Mesenchymal stem cell (in vitro differentiated cells and primary cell): ENCODE measurements around the gene BMI1.

Experiments used
- DNase-seq: peaks from one replicate; pipeline ENCODE4 v3.0.0-alpha.2; 2013
- H2AFZ ChIP-seq: one replicate; pipeline ENCODE4 v1.6.1; 2013; ENCODE audit warnings: low read depth, mild to moderate bottlenecking, control low read depth, inconsistent platforms, low read length, moderate library complexity
- H2AK5ac ChIP-seq: 2 replicates; pipeline ENCODE4 v1.6.1; 2013; ENCODE audit warnings: low read length, moderate library complexity, mild to moderate bottlenecking, inconsistent platforms; ENCODE audit not compliant: severe bottlenecking
- H2BK120ac ChIP-seq: one replicate; pipeline ENCODE4 v1.6.1; 2013; ENCODE audit warnings: low read depth, mild to moderate bottlenecking, inconsistent platforms, low read length, moderate library complexity
- H2BK12ac ChIP-seq, 2 experiments: one replicate each; pipeline ENCODE4 v1.6.1; 2013; ENCODE audit warnings: inconsistent platforms in 2 of 2, low read length in 2 of 2, mild to moderate bottlenecking in 2 of 2, moderate library complexity in 2 of 2, control low read depth in 1 of 2
- H2BK15ac ChIP-seq: one replicate; pipeline ENCODE4 v1.6.1; 2013; ENCODE audit warnings: mild to moderate bottlenecking, low read depth, inconsistent platforms; ENCODE audit not compliant: poor library complexity, severe bottlenecking
- H2BK5ac ChIP-seq: 2 replicates; pipeline ENCODE4 v1.6.1; 2013; ENCODE audit warnings: low read depth, mild to moderate bottlenecking, low read length, control low read depth, inconsistent platforms; ENCODE audit not compliant: poor library complexity, severe bottlenecking
- H3K14ac ChIP-seq, 2 experiments: one replicate each; pipeline ENCODE4 v1.6.1; 2013; ENCODE audit warnings: inconsistent platforms in 2 of 2, low read length in 2 of 2, control low read depth in 1 of 2, mild to moderate bottlenecking in 1 of 2, moderate library complexity in 1 of 2
- H3K18ac ChIP-seq, 2 experiments: one replicate each; pipeline ENCODE4 v1.6.1; 2013; ENCODE audit warnings: inconsistent platforms in 2 of 2, low read length in 2 of 2, control low read depth in 1 of 2, low read depth in 1 of 2, mild to moderate bottlenecking in 1 of 2
- H3K23ac ChIP-seq, 2 experiments: one replicate each; pipeline ENCODE4 v1.6.1; 2013; ENCODE audit warnings: inconsistent platforms in 2 of 2, low read length in 2 of 2, mild to moderate bottlenecking in 2 of 2, moderate library complexity in 2 of 2, control low read depth in 1 of 2
- H3K27ac ChIP-seq: 2 replicates; pipeline ENCODE4 v1.5.1; 2013; ENCODE audit warnings: mild to moderate bottlenecking, moderate library complexity, low read length, control low read depth, inconsistent platforms; ENCODE audit not compliant: poor library complexity, severe bottlenecking
- H3K27me3 ChIP-seq, 2 experiments: 2 replicates each; pipeline versions ENCODE4 v1.6.1 to v1.7.0; 2013; ENCODE audit warnings: low read length in 2 of 2, mild to moderate bottlenecking in 2 of 2, moderate library complexity in 2 of 2, control low read depth in 1 of 2, inconsistent platforms in 1 of 2; ENCODE audit not compliant: control insufficient read depth in 1 of 2, insufficient read depth in 1 of 2
- H3K36me3 ChIP-seq, 2 experiments: 2 replicates each; pipeline versions ENCODE4 v1.6.1 to v1.7.0; 2013; ENCODE audit warnings: low read length in 2 of 2, control low read depth in 1 of 2, inconsistent platforms in 1 of 2, low read depth in 1 of 2, mild to moderate bottlenecking in 1 of 2; ENCODE audit not compliant: insufficient read depth in 2 of 2, control insufficient read depth in 1 of 2
- H3K4ac ChIP-seq, 2 experiments: one replicate each; pipeline ENCODE4 v1.6.1; 2013; ENCODE audit warnings: inconsistent platforms in 2 of 2, low read length in 2 of 2, mild to moderate bottlenecking in 2 of 2, moderate library complexity in 2 of 2, control low read depth in 1 of 2, low read depth in 1 of 2
- H3K4me1 ChIP-seq: 2 replicates; pipeline ENCODE4 v1.6.1; 2013; ENCODE audit warnings: low read depth, low read length, control low read depth; ENCODE audit not compliant: control insufficient read depth, insufficient read depth
- H3K4me2 ChIP-seq: 2 replicates; pipeline ENCODE4 v1.6.1; 2013; ENCODE audit warnings: low read length, mild to moderate bottlenecking, inconsistent platforms; ENCODE audit not compliant: poor library complexity, severe bottlenecking
- H3K4me3 ChIP-seq, 2 experiments: 2 replicates each; pipeline versions ENCODE4 v1.5.1 to v1.7.0; 2013; ENCODE audit warnings: low read length in 2 of 2, mild to moderate bottlenecking in 2 of 2, control low read depth in 1 of 2, low read depth in 1 of 2; ENCODE audit not compliant: insufficient read depth in 1 of 2
- H3K79me1 ChIP-seq: replicated peaks from 2 replicates; pipeline ENCODE4 v1.6.1; 2013; ENCODE audit warnings: mild to moderate bottlenecking, control low read depth, low read length, inconsistent platforms; ENCODE audit not compliant: poor library complexity, severe bottlenecking
- H3K9ac ChIP-seq: 2 replicates; pipeline ENCODE4 v1.7.0; 2013; ENCODE audit warnings: mild to moderate bottlenecking, low read length, moderate library complexity
- H3K9me3 ChIP-seq: 2 replicates; pipeline ENCODE4 v1.7.0; 2013; ENCODE audit warnings: mild to moderate bottlenecking, low read length; ENCODE audit not compliant: control insufficient read depth
- H4K8ac ChIP-seq: one replicate; pipeline ENCODE4 v1.6.1; 2013; ENCODE audit warnings: inconsistent platforms, mild to moderate bottlenecking, low read length, moderate library complexity
- H4K91ac ChIP-seq: one replicate; pipeline ENCODE4 v1.6.1; 2013; ENCODE audit warnings: mild to moderate bottlenecking, low read length, inconsistent platforms
- WGBS: methylation state at CpG from one replicate; pipeline ENCODE4 v1.1.7; 2013; ENCODE audit warnings: mixed read lengths; 5-methylcytosine and 5-hydroxymethylcytosine counted together

BMI1 gene

DNA sequence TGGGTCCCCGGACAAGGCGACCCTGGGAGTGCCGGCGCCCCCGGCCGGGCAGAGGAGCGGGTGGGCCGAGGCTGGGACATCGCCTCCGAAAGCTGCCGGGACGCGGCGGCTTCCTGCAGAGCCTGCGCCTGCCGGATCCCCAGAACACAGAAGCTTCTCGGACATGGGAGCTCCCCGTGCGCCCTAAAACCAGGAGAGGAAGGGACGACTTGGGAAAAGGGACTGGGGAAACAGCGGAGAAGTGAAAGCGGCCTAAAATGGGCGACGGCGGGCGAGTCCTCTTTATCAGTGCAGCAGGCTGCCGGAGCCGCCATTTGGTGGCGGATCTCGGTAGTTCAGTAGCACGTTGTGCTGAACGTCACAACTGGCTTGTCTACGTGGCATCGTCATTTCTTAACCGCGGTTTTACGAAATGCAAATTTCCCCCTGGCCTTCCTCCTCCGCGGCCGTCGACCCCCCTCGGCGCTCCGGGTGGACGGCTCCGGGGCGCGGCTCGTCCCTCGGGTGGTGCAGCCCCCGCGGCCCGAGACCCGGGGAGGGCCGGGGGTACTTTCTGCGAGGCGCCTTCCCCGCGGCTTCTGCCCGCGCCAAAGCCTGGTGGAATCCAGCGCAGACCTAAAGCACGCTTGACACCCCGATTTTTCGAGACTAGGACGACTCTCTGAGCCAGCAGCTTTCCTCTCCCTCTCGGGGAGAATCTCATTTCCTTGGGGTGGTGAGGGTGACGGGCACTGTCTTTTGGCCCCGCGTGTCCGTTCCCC lies 14.5 kb downstream of the BMI1 start:
- peak overlapping the region; percentile 82 for H3K9ac ChIP-seq
- WGBS = under 1% methylated on average over 71 of the region's 71 CpGs
- peak overlapping the region in 1 of 2 experiments; percentile 47 for H3K18ac ChIP-seq
- H2BK12ac ChIP-seq = peak overlapping the region in 1 of 2 experiments; percentile 58
- H3K27ac ChIP-seq = no peak overlapping the region
- peak overlapping the region; percentile 8 for H4K8ac ChIP-seq
- peak overlapping the region in 1 of 2 experiments; percentile 91 for H3K23ac ChIP-seq
- no peaks in the 10 kb centered on the region for H3K79me1 ChIP-seq
- peaks cover 60 to 63% of the 10 kb centered on the region in 2 experiments for H3K27me3 ChIP-seq
- no peak overlapping the region for H2BK5ac ChIP-seq
- no peak overlapping the region for H2BK120ac ChIP-seq
- peak overlapping the region; percentile 51 for H3K4me2 ChIP-seq
- H3K4ac ChIP-seq = no peak overlapping the region
- no peak overlapping the region for H2AK5ac ChIP-seq
- peak; percentile 74 for DNase-seq
- no peaks in the 10 kb centered on the region for H3K36me3 ChIP-seq
- H3K4me3 ChIP-seq = peak overlapping the region; percentile 10 to 76
- peak overlapping the region; percentile 60 for H2BK15ac ChIP-seq
- H3K14ac ChIP-seq = no peak overlapping the region
- H2AFZ ChIP-seq = peak overlapping the region; percentile 60
- H3K4me1 ChIP-seq = peaks cover 24% of the 10 kb centered on the region
- no peak overlapping the region for H4K91ac ChIP-seq
- H3K9me3 ChIP-seq = no peaks in the 10 kb centered on the region

DNA sequence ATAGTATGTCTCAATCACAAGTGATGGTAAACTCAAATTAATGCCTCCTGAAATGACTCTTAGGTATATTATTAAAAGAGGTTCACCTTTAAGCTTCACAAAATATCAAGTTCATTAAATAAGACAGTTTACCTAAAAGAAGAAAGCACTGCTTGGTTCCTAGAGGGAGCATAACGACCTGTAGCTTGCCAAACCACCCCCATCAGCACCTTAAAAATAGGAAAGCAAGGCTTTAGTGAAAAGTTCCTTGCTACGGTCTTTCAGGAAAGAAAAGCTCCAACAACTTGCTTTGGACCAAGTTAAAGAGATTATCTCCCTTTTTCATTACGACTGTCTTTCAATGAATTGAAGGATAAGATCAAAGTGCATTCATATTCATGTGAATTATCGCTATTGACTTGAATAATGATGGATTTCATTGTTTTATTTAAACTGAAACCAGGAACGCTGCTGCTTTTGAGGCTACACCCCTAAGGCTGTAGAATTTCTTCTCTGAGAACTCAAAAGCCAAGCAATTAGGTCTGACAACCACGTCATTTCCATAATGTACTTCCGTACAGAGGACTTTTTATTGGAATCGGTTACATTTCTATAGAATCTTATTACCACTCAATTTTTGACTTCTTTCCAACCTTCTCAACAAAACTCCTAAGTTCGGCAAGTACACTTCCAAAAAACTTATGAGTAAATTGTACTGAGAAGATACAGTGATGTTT lies 17.4 kb downstream of the BMI1 start:
- peak; percentile 6 for DNase-seq
- H3K9me3 ChIP-seq = no peaks in the 10 kb centered on the region
- no peaks in the 10 kb centered on the region for H3K36me3 ChIP-seq
- H2BK12ac ChIP-seq = no peak overlapping the region
- no peak overlapping the region for H3K18ac ChIP-seq
- H3K23ac ChIP-seq = no peak overlapping the region
- peaks cover 25% of the 10 kb centered on the region for H3K4me1 ChIP-seq
- H2BK120ac ChIP-seq = no peak overlapping the region
- no peak overlapping the region for H2AK5ac ChIP-seq
- no peak overlapping the region for H3K4me2 ChIP-seq
- WGBS = 0% methylated on average over 2 of the region's 9 CpGs
- peak overlapping the region in 1 of 2 experiments; percentile 26 for H3K4me3 ChIP-seq
- H3K79me1 ChIP-seq = no peaks in the 10 kb centered on the region
- no peak overlapping the region for H2BK5ac ChIP-seq
- H2AFZ ChIP-seq = no peak overlapping the region
- H3K4ac ChIP-seq = no peak overlapping the region
- no peak overlapping the region for H3K27ac ChIP-seq
- no peak overlapping the region for H4K8ac ChIP-seq
- H3K9ac ChIP-seq = no peak overlapping the region
- H3K14ac ChIP-seq = no peak overlapping the region
- H4K91ac ChIP-seq = no peak overlapping the region
- H3K27me3 ChIP-seq = peaks cover 73 to 80% of the 10 kb centered on the region in 2 experiments
- no peak overlapping the region for H2BK15ac ChIP-seq

DNA sequence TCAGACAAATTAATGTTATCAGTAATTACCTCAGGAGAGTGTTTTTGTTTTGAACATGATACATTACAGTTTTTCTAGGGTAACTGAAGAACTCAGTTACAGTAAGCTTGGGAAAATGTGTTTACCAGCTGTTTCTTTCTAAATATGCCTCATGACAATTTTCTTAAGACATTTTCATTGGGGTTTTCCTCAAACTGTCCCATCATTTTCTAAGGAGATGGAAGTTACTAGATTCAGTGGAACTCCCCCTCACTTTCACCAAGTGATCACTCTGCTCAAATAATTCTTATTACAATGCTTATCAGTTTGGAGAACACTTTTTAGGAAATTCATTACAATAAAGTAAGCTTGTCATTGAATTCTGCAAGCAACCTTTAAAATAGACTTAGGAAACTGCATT lies 18.0 kb downstream of the BMI1 start:
- H2BK120ac ChIP-seq = no peak overlapping the region
- no peak overlapping the region for H2BK15ac ChIP-seq
- peaks cover 67 to 85% of the 10 kb centered on the region in 2 experiments for H3K27me3 ChIP-seq
- H2AK5ac ChIP-seq = no peak overlapping the region
- H2BK5ac ChIP-seq = no peak overlapping the region
- H3K36me3 ChIP-seq = no peaks in the 10 kb centered on the region
- no peak overlapping the region for H3K18ac ChIP-seq
- H4K8ac ChIP-seq = no peak overlapping the region
- no peaks in the 10 kb centered on the region for H3K79me1 ChIP-seq
- H3K4me2 ChIP-seq = no peak overlapping the region
- no peak overlapping the region for H3K4ac ChIP-seq
- H3K4me3 ChIP-seq = no peak overlapping the region
- H3K27ac ChIP-seq = no peak overlapping the region
- peaks cover 25% of the 10 kb centered on the region for H3K4me1 ChIP-seq
- H3K9ac ChIP-seq = no peak overlapping the region
- H3K23ac ChIP-seq = no peak overlapping the region
- no peak overlapping the region for H3K14ac ChIP-seq
- DNase-seq = no peak
- no peaks in the 10 kb centered on the region for H3K9me3 ChIP-seq
- H2BK12ac ChIP-seq = no peak overlapping the region
- H4K91ac ChIP-seq = no peak overlapping the region
- H2AFZ ChIP-seq = no peak overlapping the region

DNA sequence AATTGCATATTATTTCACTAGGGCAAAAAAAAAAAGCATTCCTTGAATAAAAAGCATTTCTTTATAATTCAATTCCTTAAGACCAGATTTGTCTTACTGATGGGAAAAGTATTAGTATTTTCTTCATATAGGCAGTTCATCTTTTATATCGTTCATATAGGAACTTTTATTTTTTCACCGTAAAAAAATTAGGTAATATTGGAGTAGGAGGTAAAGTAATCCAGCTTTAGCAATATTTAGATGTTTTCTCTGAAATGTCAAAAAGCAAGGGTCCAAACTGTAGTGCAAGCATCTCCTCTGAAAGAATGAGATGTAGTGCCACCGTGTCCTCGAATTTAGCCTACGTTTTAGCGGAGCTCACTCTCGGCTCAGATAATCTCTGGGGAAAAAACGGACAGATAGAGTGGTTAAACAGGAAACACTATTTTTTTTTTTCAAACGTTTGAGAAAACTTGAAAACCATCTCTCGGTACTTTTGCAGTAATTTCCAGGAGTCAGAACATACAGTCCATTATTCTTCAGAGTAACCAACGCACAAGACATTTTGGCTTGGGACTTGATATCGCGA lies 18.9 kb downstream of the BMI1 start:
- H3K27ac ChIP-seq = no peak overlapping the region
- H3K79me1 ChIP-seq = no peaks in the 10 kb centered on the region
- H3K4ac ChIP-seq = no peak overlapping the region
- H2AK5ac ChIP-seq = no peak overlapping the region
- H2AFZ ChIP-seq = no peak overlapping the region
- H3K14ac ChIP-seq = no peak overlapping the region
- H4K91ac ChIP-seq = no peak overlapping the region
- 4% methylated on average over 12 of the region's 13 CpGs for WGBS
- DNase-seq = no peak
- H3K27me3 ChIP-seq = peaks cover 67 to 85% of the 10 kb centered on the region in 2 experiments
- no peak overlapping the region for H3K23ac ChIP-seq
- H3K9me3 ChIP-seq = peaks cover 4% of the 10 kb centered on the region
- H4K8ac ChIP-seq = no peak overlapping the region
- H2BK5ac ChIP-seq = no peak overlapping the region
- H2BK15ac ChIP-seq = no peak overlapping the region
- peak overlapping the region; percentile 85 for H3K4me2 ChIP-seq
- H3K4me1 ChIP-seq = peaks cover 19% of the 10 kb centered on the region
- H3K18ac ChIP-seq = no peak overlapping the region
- H2BK120ac ChIP-seq = no peak overlapping the region
- H2BK12ac ChIP-seq = no peak overlapping the region
- peak overlapping the region in 1 of 2 experiments; percentile 79 for H3K4me3 ChIP-seq
- peak overlapping the region; percentile 95 for H3K9ac ChIP-seq
- no peaks in the 10 kb centered on the region for H3K36me3 ChIP-seq
